WTC11 (cell line): ENCODE measurements around the gene STAU1.

Experiments used
- ESRRA ChIP-seq: sonication (generic); formaldehyde crosslinking; IDR thresholded peaks from 2 replicates; pipeline ENCODE4 v1.8.1; 2022; ENCODE audit warnings: mild to moderate bottlenecking, missing genetic modification reagents, borderline replicate concordance
- FOXP4 ChIP-seq: sonication (generic); formaldehyde crosslinking; IDR thresholded peaks from 2 replicates; pipeline ENCODE4 v1.8.0; 2022; ENCODE audit warnings: mild to moderate bottlenecking, missing genetic modification reagents
- GRHL2 ChIP-seq: fragments of 250-450 bp; sonication (Bioruptor Pico); IDR thresholded peaks from 2 replicates; pipeline ENCODE4 v1.8.0; 2022; ENCODE audit warnings: mild to moderate bottlenecking, moderate library complexity; ENCODE audit not compliant: insufficient replicate concordance, severe bottlenecking
- NFYB ChIP-seq: sonication (generic); formaldehyde crosslinking; conservative IDR thresholded peaks from 2 replicates; pipeline ENCODE4 v1.8.0; 2022; ENCODE audit warnings: low read depth, missing genetic modification reagents
- RELA ChIP-seq: sonication (generic); formaldehyde crosslinking; IDR thresholded peaks from 2 replicates; pipeline ENCODE4 v1.8.1; 2022; ENCODE audit warnings: missing genetic modification reagents, mild to moderate bottlenecking, borderline replicate concordance
- SP1 ChIP-seq: sonication (generic); formaldehyde crosslinking; conservative IDR thresholded peaks from 2 replicates; pipeline ENCODE4 v1.8.1; 2022; ENCODE audit warnings: missing genetic modification reagents
- TF ChIP-seq, protein P1 (sequence below): sonication (generic); formaldehyde crosslinking; IDR thresholded peaks from 2 replicates; pipeline ENCODE4 v1.8.0; 2022; ENCODE audit warnings: mild to moderate bottlenecking, missing genetic modification reagents
- TF ChIP-seq, protein P2 (sequence below): sonication (generic); formaldehyde crosslinking; IDR thresholded peaks from 2 replicates; pipeline ENCODE4 v1.8.1; 2022; ENCODE audit warnings: mild to moderate bottlenecking, missing genetic modification reagents, moderate library complexity, borderline replicate concordance
- TF ChIP-seq, protein P3 (sequence below): fragments of 200-600 bp; IDR thresholded peaks from 2 replicates; pipeline ENCODE4 v1.8.0; 2022; ENCODE audit warnings: antibody characterized with exemption
- TF ChIP-seq, protein P4 (sequence below): sonication (generic); formaldehyde crosslinking; IDR thresholded peaks from 2 replicates; pipeline ENCODE4 v1.8.0; 2023; ENCODE audit warnings: mild to moderate bottlenecking, missing genetic modification reagents

GRCh38 chr20:49219091-49219923 lies 31.2 kb upstream of the STAU1 start, which contains the start of gene DDX27:
- TF ChIP-seq, protein P1, sequence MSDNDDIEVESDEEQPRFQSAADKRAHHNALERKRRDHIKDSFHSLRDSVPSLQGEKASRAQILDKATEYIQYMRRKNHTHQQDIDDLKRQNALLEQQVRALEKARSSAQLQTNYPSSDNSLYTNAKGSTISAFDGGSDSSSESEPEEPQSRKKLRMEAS (CRISPR knock-in tag) = peak; percentile 64
- TF ChIP-seq, protein P2, sequence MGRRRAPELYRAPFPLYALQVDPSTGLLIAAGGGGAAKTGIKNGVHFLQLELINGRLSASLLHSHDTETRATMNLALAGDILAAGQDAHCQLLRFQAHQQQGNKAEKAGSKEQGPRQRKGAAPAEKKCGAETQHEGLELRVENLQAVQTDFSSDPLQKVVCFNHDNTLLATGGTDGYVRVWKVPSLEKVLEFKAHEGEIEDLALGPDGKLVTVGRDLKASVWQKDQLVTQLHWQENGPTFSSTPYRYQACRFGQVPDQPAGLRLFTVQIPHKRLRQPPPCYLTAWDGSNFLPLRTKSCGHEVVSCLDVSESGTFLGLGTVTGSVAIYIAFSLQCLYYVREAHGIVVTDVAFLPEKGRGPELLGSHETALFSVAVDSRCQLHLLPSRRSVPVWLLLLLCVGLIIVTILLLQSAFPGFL (CRISPR knock-in tag) = no peak
- TF ChIP-seq GRHL2 (CRISPR knock-in tag) (no peak), RELA (CRISPR knock-in tag) (no peak), SP1 (CRISPR knock-in tag) (peak; percentile 76), FOXP4 (CRISPR knock-in tag) (peak; percentile 57; the same call in 1 of the 2 replicates), NFYB (CRISPR knock-in tag) (no peak), ESRRA (CRISPR knock-in tag) (no peak)
- TF ChIP-seq, protein P3, sequence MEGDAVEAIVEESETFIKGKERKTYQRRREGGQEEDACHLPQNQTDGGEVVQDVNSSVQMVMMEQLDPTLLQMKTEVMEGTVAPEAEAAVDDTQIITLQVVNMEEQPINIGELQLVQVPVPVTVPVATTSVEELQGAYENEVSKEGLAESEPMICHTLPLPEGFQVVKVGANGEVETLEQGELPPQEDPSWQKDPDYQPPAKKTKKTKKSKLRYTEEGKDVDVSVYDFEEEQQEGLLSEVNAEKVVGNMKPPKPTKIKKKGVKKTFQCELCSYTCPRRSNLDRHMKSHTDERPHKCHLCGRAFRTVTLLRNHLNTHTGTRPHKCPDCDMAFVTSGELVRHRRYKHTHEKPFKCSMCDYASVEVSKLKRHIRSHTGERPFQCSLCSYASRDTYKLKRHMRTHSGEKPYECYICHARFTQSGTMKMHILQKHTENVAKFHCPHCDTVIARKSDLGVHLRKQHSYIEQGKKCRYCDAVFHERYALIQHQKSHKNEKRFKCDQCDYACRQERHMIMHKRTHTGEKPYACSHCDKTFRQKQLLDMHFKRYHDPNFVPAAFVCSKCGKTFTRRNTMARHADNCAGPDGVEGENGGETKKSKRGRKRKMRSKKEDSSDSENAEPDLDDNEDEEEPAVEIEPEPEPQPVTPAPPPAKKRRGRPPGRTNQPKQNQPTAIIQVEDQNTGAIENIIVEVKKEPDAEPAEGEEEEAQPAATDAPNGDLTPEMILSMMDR = no peak
- TF ChIP-seq, protein P4, sequence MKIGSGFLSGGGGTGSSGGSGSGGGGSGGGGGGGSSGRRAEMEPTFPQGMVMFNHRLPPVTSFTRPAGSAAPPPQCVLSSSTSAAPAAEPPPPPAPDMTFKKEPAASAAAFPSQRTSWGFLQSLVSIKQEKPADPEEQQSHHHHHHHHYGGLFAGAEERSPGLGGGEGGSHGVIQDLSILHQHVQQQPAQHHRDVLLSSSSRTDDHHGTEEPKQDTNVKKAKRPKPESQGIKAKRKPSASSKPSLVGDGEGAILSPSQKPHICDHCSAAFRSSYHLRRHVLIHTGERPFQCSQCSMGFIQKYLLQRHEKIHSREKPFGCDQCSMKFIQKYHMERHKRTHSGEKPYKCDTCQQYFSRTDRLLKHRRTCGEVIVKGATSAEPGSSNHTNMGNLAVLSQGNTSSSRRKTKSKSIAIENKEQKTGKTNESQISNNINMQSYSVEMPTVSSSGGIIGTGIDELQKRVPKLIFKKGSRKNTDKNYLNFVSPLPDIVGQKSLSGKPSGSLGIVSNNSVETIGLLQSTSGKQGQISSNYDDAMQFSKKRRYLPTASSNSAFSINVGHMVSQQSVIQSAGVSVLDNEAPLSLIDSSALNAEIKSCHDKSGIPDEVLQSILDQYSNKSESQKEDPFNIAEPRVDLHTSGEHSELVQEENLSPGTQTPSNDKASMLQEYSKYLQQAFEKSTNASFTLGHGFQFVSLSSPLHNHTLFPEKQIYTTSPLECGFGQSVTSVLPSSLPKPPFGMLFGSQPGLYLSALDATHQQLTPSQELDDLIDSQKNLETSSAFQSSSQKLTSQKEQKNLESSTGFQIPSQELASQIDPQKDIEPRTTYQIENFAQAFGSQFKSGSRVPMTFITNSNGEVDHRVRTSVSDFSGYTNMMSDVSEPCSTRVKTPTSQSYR (CRISPR knock-in tag) = no peak
